DOHH2 (cell line): Measurements from ENCODE around the gene NFE2L1.

Source experiments
- CTCF ChIP-seq: fragments of 200-600 bp; sonication (generic); IDR thresholded peaks from one replicate; pipeline ENCODE4 v1.5.1; 2014; ENCODE audit warnings: antibody characterized with exemption, mild to moderate bottlenecking, low read depth, low read length; ENCODE audit not compliant: poor library complexity, severe bottlenecking
- EZH2phosphoT487 ChIP-seq: fragments of 200-600 bp; sonication (generic); IDR thresholded peaks from 2 replicates; pipeline ENCODE4 v1.6.1; 2017; ENCODE audit warnings: borderline replicate concordance, mild to moderate bottlenecking, antibody characterized with exemption, low read length, moderate library complexity, mixed read lengths

DNA sequence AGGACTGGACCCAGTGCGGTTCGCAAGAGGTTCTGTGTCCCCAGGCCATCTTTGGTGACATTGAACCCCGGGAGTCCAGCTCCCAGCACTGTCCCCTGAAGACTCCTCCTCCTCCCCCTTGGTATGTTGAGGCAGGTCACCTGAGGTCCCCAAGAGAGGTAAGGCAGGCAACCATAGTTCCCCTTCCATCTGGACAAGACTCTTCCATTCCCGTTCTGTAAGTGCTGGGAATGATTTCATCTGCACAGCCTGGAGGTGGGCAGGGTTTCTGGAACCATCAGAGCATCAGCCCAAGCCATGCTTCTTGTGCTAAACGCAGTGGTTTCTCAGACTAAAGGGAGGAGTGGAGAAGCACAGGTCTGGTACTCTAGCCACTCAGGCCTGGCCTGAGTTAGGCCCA lies 35.5 kb upstream of the NFE2L1 start:
- TF ChIP-seq CTCF (no peak), EZH2phosphoT487 (no peak)
